NCI-H2171 (cell line): ENCODE results near the gene PYHIN1.

Experiments
- DNase-seq: peaks from one replicate; lab custom pipeline; 2025; lab: John Stamatoyannopoulos, UW

Gene PYHIN1

DNA sequence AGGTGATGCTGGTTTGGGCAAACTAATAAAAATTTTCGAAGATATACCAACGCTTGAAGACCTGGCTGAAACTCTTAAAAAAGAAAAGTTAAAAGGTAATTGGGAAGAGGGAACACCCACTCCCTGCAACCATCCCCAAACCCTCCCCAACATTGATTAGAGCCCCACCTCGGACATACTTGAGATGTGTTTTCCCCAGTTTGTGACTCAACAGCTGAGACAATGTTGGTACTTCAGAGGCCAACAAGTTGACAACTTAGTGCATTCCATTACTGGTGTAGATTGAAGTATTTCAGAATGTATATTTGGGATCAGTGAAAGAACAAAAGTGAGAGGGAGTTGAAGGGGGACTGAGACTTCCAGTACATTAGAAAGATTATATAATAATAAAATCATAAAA is 83.5 kb downstream of the PYHIN1 start:
- DNase-seq, result no peak

DNA sequence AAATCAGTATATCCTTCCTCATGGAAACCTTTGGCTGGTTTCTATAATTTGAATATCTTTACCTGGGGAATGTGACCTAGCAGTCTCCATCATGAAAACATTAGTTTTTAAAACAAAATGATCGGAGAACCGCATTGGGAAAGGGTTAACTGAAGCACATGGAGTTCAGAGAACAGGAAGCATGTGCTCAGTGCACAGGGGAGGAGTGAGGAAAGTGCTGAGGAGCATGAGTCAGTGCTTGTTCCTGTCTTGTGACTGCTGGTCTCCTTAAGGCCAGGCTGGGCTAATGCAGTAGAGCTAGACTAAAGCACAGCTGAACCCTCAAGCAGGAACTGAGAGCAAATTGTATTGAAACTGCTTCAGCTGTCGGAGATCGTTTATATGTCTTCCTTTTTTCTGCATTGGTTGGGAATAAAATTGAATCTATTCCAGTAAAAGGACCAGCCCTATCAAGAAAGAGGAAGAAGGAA is 84.1 kb downstream of the PYHIN1 start:
- no peak for DNase-seq

DNA sequence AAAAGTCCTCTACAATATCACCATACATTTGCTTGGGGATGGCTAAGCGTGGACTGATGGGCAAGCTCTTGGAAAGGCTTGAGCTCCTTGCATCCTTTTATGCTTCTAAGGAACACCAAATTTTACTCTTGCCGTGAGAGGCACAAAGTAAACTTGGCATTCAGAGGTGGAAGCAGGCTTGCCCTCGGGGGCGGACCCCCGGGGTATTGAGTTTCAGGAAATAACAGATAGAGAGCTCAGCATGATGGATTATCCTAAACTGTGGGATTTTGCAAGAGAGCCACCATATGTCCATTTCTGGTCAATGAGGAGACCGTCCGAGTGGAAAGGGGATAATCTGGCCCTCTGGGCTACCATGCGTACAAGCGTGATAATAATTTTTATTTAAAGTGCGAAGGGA is 92.4 kb downstream of the PYHIN1 start:
- no peak for DNase-seq

- DNase-seq, result no peak
These were observed 93.7 kb downstream of the PYHIN1 start for GRCh38 chr1:159025043-159025442.
